Measurements from ENCODE around the gene THUMPD2.

- TF ChIP-seq CTCF (IDR thresholded peaks at IDR 0.05) (no peak), POLR2A (IDR thresholded peaks at IDR 0.05) (no peak)
Observed at GRCh38 chr2:39715822-39716221, 63.2 kb downstream of the THUMPD2 start.

All from body of pancreas (tissue), 4 donors.